AG09309 (cell line): ENCODE results near the gene TOMM40L.

Experiments
- DNase-seq: peaks from one replicate; pipeline ENCODE4 v3.0.0-alpha.2; 2010; ENCODE audit warnings: low read depth
- H3K4me3 ChIP-seq: 2 replicates; pipeline ENCODE4 v1.5.1; 2011; ENCODE audit warnings: mild to moderate bottlenecking, low read depth, low read length, moderate library complexity; ENCODE audit not compliant: control insufficient read depth
- TF ChIP-seq, protein P1 (sequence below): IDR thresholded peaks from 2 replicates; pipeline ENCODE4 v1.5.1; 2011; ENCODE audit warnings: mild to moderate bottlenecking, low read depth, low read length, inconsistent platforms; ENCODE audit not compliant: insufficient read depth, control insufficient read depth; ENCODE audit errors: missing control alignments

TOMM40L gene

DNA sequence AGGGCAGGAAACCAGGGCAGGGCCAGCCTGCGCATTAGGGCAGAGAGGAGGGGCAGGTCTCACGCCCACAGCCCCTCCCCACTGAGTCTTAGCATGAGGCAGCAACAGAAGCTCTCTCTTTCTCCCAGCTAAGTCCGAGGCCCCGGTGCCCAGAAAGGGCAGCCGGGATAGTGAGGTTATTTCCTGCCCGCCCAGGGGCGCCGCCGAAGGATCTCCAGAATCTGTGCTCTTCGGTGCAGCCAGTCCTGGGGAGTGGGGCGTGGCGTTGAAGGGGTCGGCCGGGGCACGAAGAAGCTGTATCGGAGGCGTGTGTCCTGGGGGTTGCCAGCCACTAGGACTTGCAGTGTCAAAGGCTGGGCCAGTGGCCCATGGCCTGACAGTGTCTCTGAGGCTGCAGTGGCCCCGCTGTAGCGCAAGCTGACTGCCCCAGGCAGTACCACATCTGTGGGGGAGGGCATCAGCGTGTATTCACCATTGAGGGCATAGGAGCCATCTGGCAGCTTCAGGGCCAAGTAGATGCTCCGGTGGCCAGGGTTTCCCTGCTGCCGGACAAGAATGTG is 34.8 kb upstream of the TOMM40L start:
- no peak for DNase-seq
- H3K4me3 ChIP-seq = no peak overlapping the region
- TF ChIP-seq, protein P1, sequence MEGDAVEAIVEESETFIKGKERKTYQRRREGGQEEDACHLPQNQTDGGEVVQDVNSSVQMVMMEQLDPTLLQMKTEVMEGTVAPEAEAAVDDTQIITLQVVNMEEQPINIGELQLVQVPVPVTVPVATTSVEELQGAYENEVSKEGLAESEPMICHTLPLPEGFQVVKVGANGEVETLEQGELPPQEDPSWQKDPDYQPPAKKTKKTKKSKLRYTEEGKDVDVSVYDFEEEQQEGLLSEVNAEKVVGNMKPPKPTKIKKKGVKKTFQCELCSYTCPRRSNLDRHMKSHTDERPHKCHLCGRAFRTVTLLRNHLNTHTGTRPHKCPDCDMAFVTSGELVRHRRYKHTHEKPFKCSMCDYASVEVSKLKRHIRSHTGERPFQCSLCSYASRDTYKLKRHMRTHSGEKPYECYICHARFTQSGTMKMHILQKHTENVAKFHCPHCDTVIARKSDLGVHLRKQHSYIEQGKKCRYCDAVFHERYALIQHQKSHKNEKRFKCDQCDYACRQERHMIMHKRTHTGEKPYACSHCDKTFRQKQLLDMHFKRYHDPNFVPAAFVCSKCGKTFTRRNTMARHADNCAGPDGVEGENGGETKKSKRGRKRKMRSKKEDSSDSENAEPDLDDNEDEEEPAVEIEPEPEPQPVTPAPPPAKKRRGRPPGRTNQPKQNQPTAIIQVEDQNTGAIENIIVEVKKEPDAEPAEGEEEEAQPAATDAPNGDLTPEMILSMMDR = no peak

DNA sequence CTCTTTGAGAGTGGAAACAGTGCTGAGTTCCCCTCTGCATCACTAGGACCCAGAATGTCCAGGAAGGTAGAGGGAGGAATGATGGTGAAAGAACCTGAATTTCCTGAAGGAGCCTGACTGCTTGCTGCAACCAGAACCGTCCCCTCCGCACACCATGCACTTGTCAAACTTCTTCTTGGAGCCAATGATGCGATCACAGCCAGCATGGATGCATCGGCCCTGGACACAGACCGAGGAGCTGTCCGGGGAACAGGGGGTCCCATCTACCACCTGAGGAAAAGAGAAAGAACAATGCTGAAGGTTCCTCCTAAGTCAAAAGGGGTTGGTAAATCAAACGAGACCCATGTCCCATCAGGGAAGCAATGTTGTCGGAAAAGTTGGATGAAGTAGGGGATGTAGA is 33.9 kb upstream of the TOMM40L start:
- no peak for DNase-seq
- TF ChIP-seq, protein P1 = no peak

DNA sequence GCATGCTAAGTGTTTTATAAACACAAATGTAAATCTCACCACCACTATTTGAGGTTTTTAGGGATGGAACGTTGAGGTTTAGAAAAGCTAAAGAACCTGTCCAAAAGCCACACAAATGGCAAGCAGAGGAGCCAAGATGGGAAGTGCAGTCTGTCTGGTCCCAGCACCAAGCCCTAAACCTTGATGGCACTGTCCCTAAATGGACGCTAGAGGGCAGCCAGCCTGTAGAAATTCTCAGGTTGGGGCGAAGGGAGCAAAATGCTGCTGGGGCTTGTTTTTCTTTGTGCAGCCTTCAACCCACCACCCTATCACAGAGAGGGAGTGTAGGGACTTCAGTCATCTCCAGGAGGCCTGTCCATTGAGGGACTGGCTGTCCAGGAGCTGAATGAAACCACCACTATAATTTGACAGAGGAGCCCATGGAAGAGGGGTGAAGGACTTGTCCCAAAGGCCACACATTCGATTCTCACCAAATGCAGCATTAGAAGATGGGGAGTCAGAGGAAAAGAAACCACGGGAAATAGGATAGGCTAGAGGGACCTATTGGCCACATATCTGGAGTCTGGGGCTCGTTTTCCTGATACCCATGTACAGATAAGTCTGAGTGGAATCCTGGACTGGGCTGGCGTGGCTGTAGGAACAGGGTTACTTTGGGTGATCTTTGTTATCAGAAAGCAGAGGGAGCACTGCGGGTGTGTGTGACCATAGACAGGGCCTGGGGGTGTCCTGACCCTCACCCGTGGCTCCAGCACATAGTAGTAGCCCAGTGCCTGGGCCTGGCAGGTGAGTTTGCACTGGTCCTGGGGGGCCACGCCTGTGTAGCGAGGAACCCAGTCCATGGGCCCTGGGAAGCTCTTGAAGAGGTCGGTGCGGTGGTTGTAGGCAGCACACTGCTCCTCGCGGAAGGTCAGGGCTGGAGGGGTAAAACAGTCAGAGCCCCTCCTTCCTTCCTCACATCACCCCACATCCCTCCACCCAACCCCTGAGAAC is 33.1 kb upstream of the TOMM40L start:
- TF ChIP-seq, protein P1 = peak; percentile 95
- no peak for DNase-seq
- no peak overlapping the region for H3K4me3 ChIP-seq

More for the DNA sequence above, 33.9 kb upstream of the TOMM40L start:
- no peak overlapping the region for H3K4me3 ChIP-seq

DNA sequence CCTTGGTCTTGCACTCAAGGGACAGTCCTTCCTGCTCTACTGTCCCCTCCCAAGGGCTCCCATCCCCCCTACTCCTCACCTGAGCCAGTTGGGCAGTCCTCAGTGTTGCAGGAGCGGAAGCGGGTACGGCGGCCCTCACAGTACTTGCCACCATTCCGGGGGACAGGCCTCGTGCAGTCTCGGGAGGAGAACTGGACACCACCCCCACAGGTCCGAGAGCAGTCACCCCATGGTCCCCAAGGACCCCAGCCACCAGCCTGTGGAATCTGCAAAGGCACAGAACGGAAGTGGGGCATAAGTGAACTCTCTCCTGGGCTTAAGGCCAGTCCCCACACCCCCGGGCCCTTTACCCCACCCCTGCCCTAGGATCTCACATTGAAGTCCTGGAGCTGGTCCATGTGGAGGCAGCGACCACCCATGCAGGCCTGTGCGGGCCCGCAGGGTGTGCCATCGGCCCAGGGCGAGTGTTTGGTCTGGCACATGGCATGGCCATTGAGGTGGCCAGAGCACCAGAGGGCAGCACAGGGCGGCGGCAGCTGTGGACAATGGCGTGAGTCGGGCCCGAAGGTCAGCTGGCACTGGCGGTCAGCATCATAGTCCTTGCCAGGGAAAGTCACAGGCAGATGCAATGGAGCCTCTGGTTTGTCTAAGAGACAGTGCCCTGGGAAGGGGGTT is 32.2 kb upstream of the TOMM40L start:
- no peak for DNase-seq
- TF ChIP-seq, protein P1 = peak; percentile 7

DNA sequence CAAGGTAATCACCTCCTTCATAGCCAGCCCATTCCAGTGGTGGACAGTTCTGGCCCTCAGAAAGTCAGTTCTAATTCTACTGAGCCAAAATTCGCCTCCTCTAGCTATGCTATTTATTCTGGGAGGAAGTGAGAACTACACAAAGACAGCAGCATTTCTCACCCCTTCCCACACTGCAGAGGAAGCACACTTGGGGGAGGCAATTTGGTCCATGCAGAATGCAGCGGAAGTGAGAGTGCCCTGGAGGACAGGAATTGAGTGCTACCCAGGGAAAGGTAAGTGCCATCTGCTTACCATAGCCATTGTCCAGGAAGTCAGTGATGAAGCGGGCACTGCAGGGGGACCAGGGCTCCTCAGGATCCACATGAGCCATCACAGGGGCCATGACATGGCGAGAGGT is 30.7 kb upstream of the TOMM40L start:
- no peak for DNase-seq
- TF ChIP-seq, protein P1 = no peak
- H3K4me3 ChIP-seq = no peak overlapping the region

More for the DNA sequence above, 32.2 kb upstream of the TOMM40L start:
- no peak overlapping the region for H3K4me3 ChIP-seq

DNA sequence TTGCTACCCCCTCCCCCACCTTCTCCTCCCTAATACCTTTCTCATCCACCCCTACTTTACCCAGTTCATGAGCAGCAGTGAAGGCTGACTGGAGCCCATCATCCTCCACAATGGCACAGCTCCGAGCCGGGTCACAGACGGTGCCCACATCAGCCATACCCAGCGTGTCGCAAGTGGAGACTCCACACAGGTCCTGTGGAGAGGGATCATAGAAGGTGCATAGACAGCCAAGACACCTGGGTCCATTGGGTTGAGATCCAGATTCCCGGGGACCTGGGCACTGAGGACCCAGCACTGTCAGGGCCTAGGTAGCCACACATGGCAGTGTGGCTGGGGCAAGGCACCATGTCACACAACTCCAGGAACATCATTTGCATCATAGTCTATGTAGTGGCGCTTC is 29.7 kb upstream of the TOMM40L start:
- H3K4me3 ChIP-seq = no peak overlapping the region; the same call in none of the 2 replicates
- TF ChIP-seq, protein P1 = no peak
- DNase-seq = no peak
